Activated CD8-positive, alpha-beta memory T cell treated with anti-CD3 and anti-CD28 coated beads, Interleukin-2, amount 50 U/mL, for 48 hours (primary cell): ENCODE results near the gene MSL2.
"Not testable (repeated sequence)": the region's sequence is repeated elsewhere in the genome, so short reads cannot be mapped to it uniquely, and the experiment has no call there.

Source experiments
- DNase-seq: peaks from one replicate; pipeline ENCODE4 v3.0.0-alpha.2; 2020

The MSL2 gene

DNA sequence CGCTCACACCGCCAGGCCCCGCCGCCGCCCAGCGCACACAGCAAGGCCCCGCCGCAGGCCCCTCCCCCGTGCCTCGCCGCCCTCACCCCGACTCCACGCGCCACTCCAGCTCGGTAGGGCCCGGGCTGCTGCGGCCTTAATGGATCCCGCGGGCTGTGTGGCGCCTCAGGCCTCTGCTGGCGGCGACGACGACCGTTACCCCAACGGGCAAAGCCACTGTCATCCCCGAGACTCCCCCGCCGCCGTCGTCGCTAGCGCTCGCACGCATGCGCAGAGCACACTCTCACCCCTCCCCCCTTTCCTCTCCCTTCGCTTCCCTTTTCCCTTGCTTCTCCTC, at the start of gene MSL2:
MSL2 (minus strand) TSS at position 272 of the 337 bp plus-strand sequence. CDS start 1,222 bp downstream, outside the sequence.
- DNase-seq = no peak

DNA sequence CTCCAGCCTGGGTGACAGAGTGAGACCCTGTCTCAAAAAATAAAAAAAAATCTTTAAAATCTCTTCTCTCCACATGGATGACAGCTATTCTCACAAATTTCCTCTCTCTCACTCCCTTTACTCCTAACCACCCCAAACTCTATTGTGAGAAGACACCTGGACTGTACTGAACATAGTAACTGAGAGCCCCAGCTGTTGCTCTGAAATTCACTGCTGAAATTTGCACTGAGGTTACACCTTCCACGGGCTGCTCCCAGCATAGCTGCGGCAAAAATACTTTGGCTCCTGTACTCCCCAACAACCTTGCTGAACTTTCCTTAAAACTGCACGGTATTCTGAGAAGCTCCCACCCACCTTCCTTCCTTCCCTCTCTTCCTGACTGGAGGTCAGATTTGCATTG, 49.6 kb upstream of the MSL2 start:
- no peak for DNase-seq

- no peak for DNase-seq
These were observed 43.0 kb upstream of the MSL2 start for GRCh38 chr3:136239094-136239493.

GRCh38 chr3:136237961-136238649, 42.0 kb upstream of the MSL2 start:
- DNase-seq = no peak

DNA sequence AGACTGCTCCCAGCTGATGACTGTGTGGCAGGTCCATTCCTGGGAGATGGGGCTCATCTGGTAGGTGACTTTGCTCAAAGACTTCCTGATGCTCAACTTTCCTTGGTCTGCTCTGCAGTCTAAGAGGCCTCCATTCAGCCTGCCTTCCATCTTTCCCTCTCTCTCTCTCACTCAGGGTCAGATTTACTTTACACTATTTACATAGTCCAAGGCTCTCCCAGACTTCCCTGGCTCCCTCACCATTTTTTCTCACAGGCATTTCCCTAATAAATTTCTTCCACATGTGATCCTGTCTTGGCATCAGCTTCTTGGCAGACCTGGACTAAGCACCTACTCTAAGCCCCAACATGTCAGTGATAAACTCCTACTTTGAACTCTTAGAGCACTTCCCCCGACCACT, 41.0 kb upstream of the MSL2 start:
- DNase-seq = no peak

DNA sequence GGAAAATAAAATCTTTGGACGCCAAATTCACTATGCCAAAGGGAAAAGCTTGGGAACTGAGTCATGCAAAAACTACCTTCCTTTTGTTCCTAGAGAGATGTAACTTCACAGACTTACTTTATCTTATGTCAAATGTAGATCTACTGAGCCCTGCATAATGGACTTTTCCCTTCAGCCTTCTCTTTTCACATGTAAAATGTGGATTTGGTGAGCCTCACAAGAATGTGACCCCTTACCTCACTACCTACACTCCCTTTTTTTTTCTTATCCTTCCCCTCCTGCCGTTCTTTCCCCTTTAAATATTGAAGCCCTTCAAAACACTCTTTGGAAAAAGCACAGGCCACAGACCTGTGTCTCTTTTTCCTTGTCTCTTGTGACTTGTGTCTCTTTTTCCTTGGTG, 40.0 kb upstream of the MSL2 start:
- DNase-seq = no peak

- DNase-seq = no peak
These were observed 39.4 kb upstream of the MSL2 start for GRCh38 chr3:136235545-136235944.

DNA sequence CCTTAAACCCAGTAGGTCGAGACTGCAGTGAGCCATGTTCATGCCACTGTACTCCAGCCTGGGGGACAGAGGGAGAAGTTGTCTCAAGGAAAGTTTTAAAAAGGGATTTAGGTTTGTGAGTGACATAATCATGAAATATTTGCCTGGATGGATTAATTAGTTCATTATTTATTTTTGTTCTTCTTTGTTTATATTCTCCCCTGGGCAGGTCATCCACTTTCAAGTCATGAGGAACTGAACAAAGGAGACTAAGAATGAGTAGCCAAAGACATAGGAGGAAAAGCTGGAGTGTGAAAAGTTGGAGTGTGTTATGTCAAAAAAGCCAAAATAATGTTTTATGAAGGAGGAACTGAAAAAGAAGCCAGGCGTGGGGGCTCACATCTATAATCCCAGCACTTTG, 36.3 kb upstream of the MSL2 start:
- no peak for DNase-seq

DNA sequence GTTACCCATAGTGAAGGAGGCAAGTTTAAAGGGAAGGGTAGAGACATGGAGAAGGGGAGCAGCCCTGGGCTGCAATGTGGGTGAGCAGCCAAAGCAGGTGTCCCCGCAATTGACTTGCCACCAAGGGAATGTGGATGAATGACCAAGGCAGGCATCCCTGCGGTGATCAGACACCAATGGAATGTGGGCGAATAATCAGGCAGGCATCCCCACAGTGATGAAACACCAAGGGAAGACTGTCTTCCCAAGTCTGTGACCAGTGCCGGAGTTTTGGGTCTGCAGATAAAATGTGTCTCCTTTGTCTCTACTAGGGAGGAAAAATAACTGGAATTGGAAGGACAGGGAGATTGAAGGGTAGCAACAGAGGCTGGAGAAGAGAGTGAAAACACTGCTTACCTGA, 26.6 kb upstream of the MSL2 start:
- not testable (repeated sequence) for DNase-seq

DNA sequence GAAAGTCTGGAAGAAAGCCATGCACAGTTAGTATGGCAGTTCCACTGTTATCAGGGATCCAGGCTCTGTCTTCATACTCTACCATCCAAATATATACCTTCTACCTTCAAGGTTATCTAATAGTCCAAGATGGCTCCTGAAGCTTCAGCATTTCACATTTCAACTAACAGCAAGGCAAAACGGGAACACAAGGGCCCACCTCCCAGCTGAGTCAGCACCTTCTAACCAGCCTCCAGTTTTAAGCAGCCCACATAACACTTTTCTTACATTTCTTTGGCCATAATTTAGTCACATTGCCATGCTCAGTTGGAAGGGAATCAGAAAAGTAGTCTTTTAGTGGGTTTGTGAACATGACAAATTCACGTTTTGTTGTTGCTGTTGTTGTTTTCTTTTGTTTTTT, 15.4 kb upstream of the MSL2 start:
- DNase-seq = no peak

GRCh38 chr3:136209921-136210320, 13.8 kb upstream of the MSL2 start:
- no peak for DNase-seq

- no peak for DNase-seq
These were observed 11.5 kb upstream of the MSL2 start for GRCh38 chr3:136207489-136208115.

- not testable (repeated sequence) for DNase-seq
These were observed 3.1 kb upstream of the MSL2 start for GRCh38 chr3:136199219-136199618.

- DNase-seq = not testable (repeated sequence)
These were observed 2.4 kb upstream of the MSL2 start for GRCh38 chr3:136198462-136199078.

DNA sequence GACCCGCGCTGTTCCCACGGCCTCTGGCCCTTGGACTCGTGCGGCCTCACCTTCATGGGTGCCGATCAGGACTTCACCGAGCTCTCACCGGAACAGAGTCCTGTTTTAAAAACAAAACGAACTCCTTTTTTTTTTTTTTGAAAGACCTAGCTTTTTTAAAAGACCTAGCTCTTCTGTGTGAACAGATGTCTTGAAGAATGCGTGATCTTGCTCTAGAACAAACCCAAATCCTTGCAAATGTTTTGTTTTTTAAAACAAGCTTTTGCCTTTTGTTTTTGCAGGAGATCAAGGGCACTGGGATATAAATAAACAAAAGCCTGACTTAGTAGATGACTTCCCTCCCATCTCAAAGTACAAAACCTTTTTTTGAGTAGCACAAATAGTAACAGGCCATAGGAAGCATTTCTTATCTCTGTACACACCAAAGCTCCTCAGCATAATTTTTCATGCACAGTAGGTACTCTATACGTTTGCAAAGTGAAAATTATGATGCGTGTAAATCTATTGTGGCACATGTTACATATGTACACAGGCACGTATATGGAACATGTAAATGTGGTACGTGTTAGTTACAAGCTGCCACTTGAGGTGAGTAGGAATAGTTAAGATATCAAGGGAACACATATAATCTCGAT, 1.1 kb upstream of the MSL2 start:
- no peak for DNase-seq

DNA sequence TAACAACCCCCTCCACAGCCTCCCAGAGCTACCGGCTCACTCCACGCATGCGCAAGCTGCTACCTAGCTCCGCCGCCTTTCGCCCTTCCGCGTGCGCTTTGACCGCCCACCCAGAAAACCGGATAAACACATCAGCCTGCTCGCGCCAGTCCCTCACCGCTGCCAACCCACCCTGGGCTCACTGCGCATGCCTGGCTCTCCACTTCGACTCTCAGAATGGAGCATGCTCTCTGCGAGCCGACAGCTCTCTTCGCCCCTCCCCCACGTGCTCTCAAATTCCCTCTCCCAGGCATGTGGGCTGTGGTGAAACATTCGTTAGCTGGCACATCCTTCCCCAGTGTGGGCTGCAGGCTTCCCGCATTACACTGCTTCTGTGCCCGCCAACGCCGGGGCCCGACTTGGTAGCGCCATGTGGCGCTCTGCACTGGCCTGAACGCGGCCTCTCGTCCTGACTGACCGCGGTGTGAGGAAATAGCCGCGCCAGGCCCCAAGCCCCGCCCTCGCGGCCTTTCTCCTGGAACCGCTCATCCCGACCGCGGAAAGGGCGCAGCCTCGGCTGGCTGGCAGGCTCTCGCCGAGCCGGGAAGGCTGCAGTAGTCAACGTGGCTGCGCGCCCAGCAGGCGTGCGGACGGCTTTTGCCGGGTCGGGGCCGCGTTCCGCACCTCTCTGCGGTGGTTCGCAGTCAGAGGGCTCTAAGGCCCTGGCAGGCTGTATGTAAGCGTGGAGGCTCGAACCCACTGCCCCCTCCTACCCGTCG, 445 bp upstream of the MSL2 start:
- DNase-seq = peak; percentile 99

DNA sequence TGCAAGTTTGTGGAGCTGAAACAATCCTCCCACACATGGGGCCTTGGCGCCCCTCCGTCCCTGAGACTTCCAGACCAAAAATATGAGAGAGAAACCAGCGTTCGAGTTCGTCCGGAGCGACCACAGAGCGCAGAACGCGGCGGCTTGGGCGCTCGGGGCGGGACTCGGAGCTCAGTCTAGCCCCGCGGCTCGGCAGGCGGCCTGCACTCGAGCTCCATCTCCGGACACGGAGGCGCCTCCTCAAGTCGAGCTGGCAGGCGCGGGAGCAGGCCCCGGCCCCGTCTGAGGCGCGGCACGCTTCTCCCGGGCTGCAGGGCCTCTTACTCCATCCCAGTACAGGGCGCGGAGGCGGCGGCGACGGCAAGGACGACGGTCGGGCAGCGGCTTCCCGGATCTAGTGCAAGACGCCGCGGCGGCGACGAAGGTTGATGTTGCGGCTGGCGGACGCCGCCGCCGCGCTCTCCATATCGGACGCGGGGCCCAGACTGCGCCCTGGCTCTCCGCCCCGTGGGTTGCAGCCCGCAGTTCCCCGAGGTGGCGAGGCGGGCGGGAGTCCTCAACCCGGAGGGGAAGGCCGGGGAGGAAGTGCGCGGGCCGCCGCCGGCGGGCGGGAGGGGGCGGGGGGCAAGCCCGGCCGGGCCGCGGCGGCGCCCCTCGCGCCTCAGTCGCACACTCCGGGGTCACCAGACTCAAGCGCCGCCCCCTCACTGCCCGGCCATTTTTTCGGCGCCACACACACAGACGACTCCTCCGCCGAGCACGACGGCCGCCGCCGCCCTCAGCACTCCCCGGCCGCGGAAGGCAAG, 674 bp downstream of the MSL2 start:
- DNase-seq = peak; percentile 86

GRCh38 chr3:136194409-136195257, 1.5 kb downstream of the MSL2 start:
- peak; percentile 82 for DNase-seq

DNA sequence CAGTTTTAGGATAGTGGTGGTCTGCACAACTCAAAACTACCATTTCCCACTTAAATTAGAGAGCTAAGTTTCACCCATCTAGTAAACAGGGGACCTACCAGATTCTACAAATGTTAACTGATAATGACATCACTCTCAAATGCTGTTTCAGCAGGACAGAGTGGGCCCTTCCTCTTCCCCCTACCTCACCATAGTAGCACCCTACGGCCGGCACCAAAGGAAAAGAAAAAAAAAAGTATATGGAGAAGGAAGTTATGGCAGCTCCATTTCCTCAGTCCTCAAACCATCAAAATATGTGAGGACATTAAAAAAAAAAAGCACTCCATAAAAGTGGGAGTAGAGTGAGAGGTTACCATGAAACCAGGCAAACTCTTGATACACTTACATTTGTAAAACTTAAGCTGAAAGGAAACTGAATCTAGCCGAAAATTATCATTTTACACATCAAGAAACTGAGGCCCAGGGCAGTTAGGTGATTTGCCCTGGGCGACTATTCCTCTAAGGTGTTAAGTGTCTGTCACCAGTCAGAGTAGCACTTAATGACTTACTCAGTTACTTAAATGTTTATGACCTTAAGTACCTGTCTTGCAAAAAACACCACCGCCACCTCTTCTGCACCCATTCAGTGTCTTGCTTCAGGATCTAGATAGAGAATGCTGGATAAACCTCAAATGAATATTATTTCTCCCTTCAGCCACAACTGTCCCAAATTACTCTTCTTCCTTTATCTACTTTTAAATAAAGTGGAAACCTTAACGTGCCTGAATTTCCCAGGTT, 2.7 kb downstream of the MSL2 start:
- DNase-seq = no peak

DNA sequence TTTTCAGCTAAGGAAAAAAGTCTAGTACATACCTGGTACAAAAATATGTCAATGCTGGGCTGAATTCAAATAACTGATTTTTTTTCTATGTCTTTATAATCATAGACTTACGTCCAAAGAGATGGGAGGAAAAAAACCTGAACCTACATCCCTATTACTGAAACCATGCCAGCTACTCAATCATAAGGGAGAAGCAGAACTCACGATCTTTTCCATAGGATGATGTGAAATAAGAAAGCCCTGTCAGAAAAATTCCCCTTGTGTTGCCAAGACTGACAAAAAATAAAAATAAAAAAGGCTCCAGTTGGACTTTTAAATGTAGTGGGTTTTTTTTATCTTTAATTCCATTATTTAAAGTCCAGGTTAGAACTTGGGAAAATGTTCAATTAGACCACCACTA, 3.3 kb downstream of the MSL2 start:
- no peak for DNase-seq

- DNase-seq = not testable (repeated sequence)
These were observed 3.9 kb downstream of the MSL2 start for GRCh38 chr3:136192195-136192594.
